ENCODE data around the gene TAF15.

DNA sequence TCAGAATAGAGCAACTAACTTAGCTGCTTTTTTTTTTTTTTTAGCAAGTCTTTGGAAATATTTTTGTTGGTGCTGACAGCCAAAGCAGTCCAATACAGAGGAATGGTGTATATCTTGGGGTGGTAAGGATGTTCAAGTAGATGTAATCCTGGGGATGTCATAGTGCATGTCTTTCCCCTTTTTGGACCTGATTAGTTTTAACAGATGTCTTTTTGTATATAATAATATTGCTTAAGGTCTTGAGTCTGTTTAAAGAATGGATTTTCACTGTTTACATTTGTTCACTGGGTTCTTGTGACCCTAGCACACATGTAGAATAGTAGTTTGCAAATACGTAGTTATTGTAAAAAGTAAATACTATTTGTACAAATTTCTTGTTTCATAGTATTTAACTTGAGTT, 7.9 kb downstream of the TAF15 start:
- TF ChIP-seq, protein P1, sequence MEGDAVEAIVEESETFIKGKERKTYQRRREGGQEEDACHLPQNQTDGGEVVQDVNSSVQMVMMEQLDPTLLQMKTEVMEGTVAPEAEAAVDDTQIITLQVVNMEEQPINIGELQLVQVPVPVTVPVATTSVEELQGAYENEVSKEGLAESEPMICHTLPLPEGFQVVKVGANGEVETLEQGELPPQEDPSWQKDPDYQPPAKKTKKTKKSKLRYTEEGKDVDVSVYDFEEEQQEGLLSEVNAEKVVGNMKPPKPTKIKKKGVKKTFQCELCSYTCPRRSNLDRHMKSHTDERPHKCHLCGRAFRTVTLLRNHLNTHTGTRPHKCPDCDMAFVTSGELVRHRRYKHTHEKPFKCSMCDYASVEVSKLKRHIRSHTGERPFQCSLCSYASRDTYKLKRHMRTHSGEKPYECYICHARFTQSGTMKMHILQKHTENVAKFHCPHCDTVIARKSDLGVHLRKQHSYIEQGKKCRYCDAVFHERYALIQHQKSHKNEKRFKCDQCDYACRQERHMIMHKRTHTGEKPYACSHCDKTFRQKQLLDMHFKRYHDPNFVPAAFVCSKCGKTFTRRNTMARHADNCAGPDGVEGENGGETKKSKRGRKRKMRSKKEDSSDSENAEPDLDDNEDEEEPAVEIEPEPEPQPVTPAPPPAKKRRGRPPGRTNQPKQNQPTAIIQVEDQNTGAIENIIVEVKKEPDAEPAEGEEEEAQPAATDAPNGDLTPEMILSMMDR (IDR thresholded peaks at IDR 0.05), result no peak
- TF ChIP-seq, protein P2, sequence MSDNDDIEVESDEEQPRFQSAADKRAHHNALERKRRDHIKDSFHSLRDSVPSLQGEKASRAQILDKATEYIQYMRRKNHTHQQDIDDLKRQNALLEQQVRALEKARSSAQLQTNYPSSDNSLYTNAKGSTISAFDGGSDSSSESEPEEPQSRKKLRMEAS (IDR thresholded peaks at IDR 0.05; ENCODE audit: low read depth), result no peak
- TF ChIP-seq POLR2AphosphoS5 (IDR thresholded peaks at IDR 0.05; ENCODE audit: low read depth, low read length), result no peak
- no peak for TF ChIP-seq NFIC (IDR thresholded peaks at IDR 0.05; ENCODE audit: borderline replicate concordance)
- TF ChIP-seq EZH2phosphoT487 (IDR thresholded peaks at IDR 0.05; ENCODE audit: borderline replicate concordance, low read depth), result no peak
- no peak for TF ChIP-seq RXRA (IDR thresholded peaks at IDR 0.05; ENCODE audit: borderline replicate concordance, low read depth)
- TF ChIP-seq, protein P3, sequence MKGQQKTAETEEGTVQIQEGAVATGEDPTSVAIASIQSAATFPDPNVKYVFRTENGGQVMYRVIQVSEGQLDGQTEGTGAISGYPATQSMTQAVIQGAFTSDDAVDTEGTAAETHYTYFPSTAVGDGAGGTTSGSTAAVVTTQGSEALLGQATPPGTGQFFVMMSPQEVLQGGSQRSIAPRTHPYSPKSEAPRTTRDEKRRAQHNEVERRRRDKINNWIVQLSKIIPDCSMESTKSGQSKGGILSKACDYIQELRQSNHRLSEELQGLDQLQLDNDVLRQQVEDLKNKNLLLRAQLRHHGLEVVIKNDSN (IDR thresholded peaks at IDR 0.05; ENCODE audit: borderline replicate concordance, low read depth), result no peak
- no peak for TF ChIP-seq ELF1 (IDR thresholded peaks at IDR 0.05)
